A549 (cell line): ENCODE results near the gene DACH1. TPM values are rescaled to one million over a fixed set of nuclear protein-coding genes. Genes with fewer than 3 reads are reported as not detected.

Experiments used
- ATAC-seq, 2 experiments: fragments of 200-7000 bp in 1 of 2; fragments of >200 bp in 1 of 2; cut with Nextera tagmentation in 1 of 2; cut with Tn5 transposase in 1 of 2; 3 replicates each; pipeline versions ENCODE4 v1.8.0 to v1.9.1; 2018 to 2020; ENCODE audit warnings: mild to moderate bottlenecking in 1 of 2, moderate library complexity in 1 of 2
- CTCF ChIA-PET: fragments of 300-600 bp; sonication (Branson Sonifier 250); formaldehyde crosslinking; extraction: SDS; loops from one replicate; lab custom pipeline; 2021; ENCODE audit warnings: antibody characterized with exemption, inconsistent platforms; lab: Yijun Ruan, JAX
- POLR2A ChIA-PET: fragments of 350-600 bp; formaldehyde crosslinking; extraction: SDS; loops from one replicate; lab custom pipeline; 2021; ENCODE audit warnings: antibody characterized with exemption, inconsistent platforms; lab: Yijun Ruan, JAX
- DNase-seq, 2 experiments: peaks; one replicate each; pipeline versions ENCODE4 v3.0.0 to v3.0.0-alpha.2; 2011 to 2016; ENCODE audit warnings: low read depth in 1 of 2, low spot score in 1 of 2
- FAIRE-seq: peaks from 2 replicates; lab custom pipeline; 2011; peaks lifted over from hg19 to GRCh38; lab: Jason Lieb, UNC
- H3K27ac ChIP-seq, 2 experiments: fragments of >200 bp; sonication (Bioruptor Twin); formaldehyde crosslinking; 3 replicates each; pipeline ENCODE4 v1.5.1; 2016 to 2017
- H3K4me1 ChIP-seq: fragments of >200 bp; sonication (Bioruptor Twin); formaldehyde crosslinking; 3 replicates; pipeline ENCODE4 v1.6.1; 2016
- H3K4me2 ChIP-seq: fragments of >200 bp; sonication (Bioruptor Twin); formaldehyde crosslinking; 3 replicates; pipeline ENCODE4 v1.6.1; 2016
- H3K4me3 ChIP-seq: fragments of >200 bp; sonication (Bioruptor Twin); formaldehyde crosslinking; 3 replicates; pipeline ENCODE4 v1.5.1; 2016
- H3K9me3 ChIP-seq: fragments of >200 bp; sonication (Bioruptor Twin); formaldehyde crosslinking; 3 replicates; pipeline ENCODE4 v1.6.1; 2016
- CBX2 ChIP-seq: fragments of 200-600 bp; sonication (generic); IDR thresholded peaks from 2 replicates; pipeline ENCODE4 v1.6.1; 2016; ENCODE audit warnings: low read depth, mild to moderate bottlenecking, borderline replicate concordance
- CBX8 ChIP-seq: fragments of 200-600 bp; sonication (generic); IDR thresholded peaks from 2 replicates; pipeline ENCODE4 v1.6.1; 2016
- CEBPB ChIP-seq, 2 experiments: fragments of >200 bp in 1 of 2; sonication (Bioruptor Twin) in 1 of 2; formaldehyde crosslinking in 1 of 2; IDR thresholded peaks; 2 replicates each; pipeline ENCODE4 v1.6.1; 2012 to 2016
- E2F6 ChIP-seq: IDR thresholded peaks from 2 replicates; pipeline ENCODE4 v1.6.1; 2012; ENCODE audit warnings: low read depth, borderline replicate concordance
- EHMT2 ChIP-seq: fragments of 200-600 bp; sonication (generic); IDR thresholded peaks from 2 replicates; pipeline ENCODE4 v1.6.1; 2016; ENCODE audit warnings: antibody characterized with exemption, low read depth, mild to moderate bottlenecking, moderate library complexity
- GATA3 ChIP-seq: IDR thresholded peaks from 2 replicates; pipeline ENCODE4 v1.6.1; 2012; ENCODE audit warnings: borderline replicate concordance
- HDAC2 ChIP-seq: fragments of 200-600 bp; sonication (generic); IDR thresholded peaks from 2 replicates; pipeline ENCODE4 v1.6.1; 2016
- HEYL ChIP-seq: fragments of 250-450 bp; sonication (Bioruptor Pico); IDR thresholded peaks from 2 replicates; pipeline ENCODE4 v1.8.0; 2021; ENCODE audit warnings: mild to moderate bottlenecking, moderate library complexity
- HOXA7 ChIP-seq: fragments of 250-450 bp; sonication (Bioruptor Pico); IDR thresholded peaks from 2 replicates; pipeline ENCODE4 v1.5.0; 2020; ENCODE audit warnings: mild to moderate bottlenecking, moderate library complexity
- HOXB13 ChIP-seq: fragments of 250-450 bp; sonication (Bioruptor Pico); IDR thresholded peaks from 2 replicates; pipeline ENCODE4 v1.5.0; 2020; ENCODE audit warnings: low read depth, mild to moderate bottlenecking, moderate library complexity
- JUNB ChIP-seq: fragments of >200 bp; sonication (Bioruptor Twin); formaldehyde crosslinking; IDR thresholded peaks from 2 replicates; pipeline ENCODE4 v1.6.1; 2016
- KDM1A ChIP-seq: fragments of 200-600 bp; sonication (generic); IDR thresholded peaks from 2 replicates; pipeline ENCODE4 v1.6.1; 2016; ENCODE audit warnings: low read depth, mild to moderate bottlenecking
- KDM5A ChIP-seq: fragments of 200-600 bp; sonication (generic); IDR thresholded peaks from 2 replicates; pipeline ENCODE4 v1.6.1; 2016; ENCODE audit warnings: antibody characterized with exemption, mild to moderate bottlenecking
- MAX ChIP-seq: IDR thresholded peaks from 2 replicates; pipeline ENCODE4 v1.6.1; 2012
- MAZ ChIP-seq: fragments of 150-350 bp; IDR thresholded peaks from 2 replicates; pipeline ENCODE4 v1.6.1; 2014; ENCODE audit warnings: antibody characterized with exemption, low read depth, low read length, borderline replicate concordance
- MYC ChIP-seq: IDR thresholded peaks from 2 replicates; pipeline ENCODE4 v1.6.1; 2012; ENCODE audit warnings: mild to moderate bottlenecking, inconsistent platforms, low read length, improper control_type of control experiment, borderline replicate concordance
- POLR2AphosphoS2 ChIP-seq: conservative IDR thresholded peaks from 2 replicates; pipeline ENCODE4 v1.6.1; 2012; ENCODE audit warnings: low read length, improper control_type of control experiment, inconsistent platforms
- RARB ChIP-seq: fragments of 250-450 bp; sonication (Bioruptor Pico); IDR thresholded peaks from 2 replicates; pipeline ENCODE4 v1.8.0; 2021; ENCODE audit warnings: mild to moderate bottlenecking, moderate library complexity
- RCOR1 ChIP-seq: fragments of 150-350 bp; IDR thresholded peaks from 2 replicates; pipeline ENCODE4 v1.6.1; 2014; ENCODE audit warnings: antibody characterized with exemption, low read length, low read depth
- REST ChIP-seq: fragments of 200-600 bp; sonication (generic); IDR thresholded peaks from 2 replicates; pipeline ENCODE4 v1.6.1; 2016; ENCODE audit warnings: antibody characterized with exemption, mild to moderate bottlenecking, moderate library complexity
- RNF2 ChIP-seq: fragments of 200-600 bp; sonication (generic); IDR thresholded peaks from 2 replicates; pipeline ENCODE4 v1.6.1; 2016; ENCODE audit warnings: low read depth, mild to moderate bottlenecking, antibody characterized with exemption, moderate library complexity, borderline replicate concordance
- SMC3 ChIP-seq: fragments of >200 bp; sonication (Bioruptor Twin); formaldehyde crosslinking; IDR thresholded peaks from 3 replicates; pipeline ENCODE4 v1.6.1; 2018; ENCODE audit warnings: inconsistent platforms
- SREBF2 ChIP-seq: fragments of 450-650 bp; IDR thresholded peaks from 2 replicates; pipeline ENCODE4 v1.6.1; 2014; ENCODE audit warnings: mild to moderate bottlenecking, moderate library complexity
- TFCP2L1 ChIP-seq: fragments of 250-450 bp; sonication (Bioruptor Pico); IDR thresholded peaks from 2 replicates; pipeline ENCODE4 v1.5.0; 2021; ENCODE audit warnings: mild to moderate bottlenecking
- ZNF302 ChIP-seq: fragments of 250-450 bp; sonication (Bioruptor Pico); IDR thresholded peaks from 2 replicates; pipeline ENCODE4 v1.9.0; 2021; ENCODE audit warnings: inconsistent platforms, mild to moderate bottlenecking, moderate library complexity
- ZSCAN20 ChIP-seq: fragments of 250-450 bp; sonication (Bioruptor Pico); IDR thresholded peaks from 2 replicates; pipeline ENCODE4 v1.8.0; 2022; ENCODE audit warnings: mild to moderate bottlenecking, moderate library complexity
- WGBS: methylation state at CpG from one replicate; pipeline ENCODE4 v1.1.6; 2017; ENCODE audit errors: missing lambda C conversion rate; 5-methylcytosine and 5-hydroxymethylcytosine counted together
- polyA plus RNA-seq, 4 experiments: library from polyadenylated mRNA; depleted of rRNA in 3 of 4; stranded (reverse); fragments of >200 nt; fragmentation: RNase III in 1 of 4; extraction: RNeasy Plus Mini Kit Qiagen cat#74134 plus additional on column Dnase treatment in 1 of 4; gene quantifications; 2 replicates in 3 of 4; 3 replicates in 1 of 4; pipeline ENCODE4 v1.2.3, GENCODE V29; 2011 to 2017
- TF ChIP-seq, protein P1 (sequence below): fragments of 450-650 bp; IDR thresholded peaks from 2 replicates; pipeline ENCODE4 v1.6.1; 2014; ENCODE audit warnings: antibody characterized with exemption
- TF ChIP-seq, protein P2 (sequence below): fragments of 250-450 bp; sonication (Bioruptor Pico); IDR thresholded peaks from 2 replicates; pipeline ENCODE4 v1.5.0; 2021; ENCODE audit warnings: mild to moderate bottlenecking, moderate library complexity, borderline replicate concordance

The DACH1 gene
- polyA plus RNA-seq, 2 of the 4 experiments (the other 2 are of a cell fraction) = not detected

- TF ChIP-seq E2F6 (no peak), HOXA7 (no peak), CEBPB (IDR thresholded peaks at IDR 0.05) (no peak)
These were observed 55.7 kb downstream of the DACH1 start (continued) for GRCh38 chr13:71811344-71811743.

GRCh38 chr13:71808708-71809107, 58.3 kb downstream of the DACH1 start:
- WGBS = 21% methylated on average over 1 of the region's 1 CpG
- POLR2A ChIA-PET = no interaction called here
- TF ChIP-seq SREBF2 (no peak), MYC (no peak), KDM5A (no peak), HDAC2 (no peak), CBX8 (no peak), SMC3 (no peak), CBX2 (no peak), RCOR1 (no peak), GATA3 (no peak), POLR2AphosphoS2 (no peak), MAX (no peak)
- TF ChIP-seq, protein P1, sequence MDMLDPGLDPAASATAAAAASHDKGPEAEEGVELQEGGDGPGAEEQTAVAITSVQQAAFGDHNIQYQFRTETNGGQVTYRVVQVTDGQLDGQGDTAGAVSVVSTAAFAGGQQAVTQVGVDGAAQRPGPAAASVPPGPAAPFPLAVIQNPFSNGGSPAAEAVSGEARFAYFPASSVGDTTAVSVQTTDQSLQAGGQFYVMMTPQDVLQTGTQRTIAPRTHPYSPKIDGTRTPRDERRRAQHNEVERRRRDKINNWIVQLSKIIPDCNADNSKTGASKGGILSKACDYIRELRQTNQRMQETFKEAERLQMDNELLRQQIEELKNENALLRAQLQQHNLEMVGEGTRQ = no peak
- TF ChIP-seq, all 56 proteins: peak for 0
- CTCF ChIA-PET = no interaction called here
- FAIRE-seq = no peak
- Histone ChIP-seq H3K4me1 (no peaks in the 10 kb centered on the region), H3K9me3 (no peaks in the 10 kb centered on the region), H3K4me3 (no peak overlapping the region), H3K4me2 (no peak overlapping the region), H3K27ac (no peak overlapping the region)
- no peak for ATAC-seq
- no peak for DNase-seq

GRCh38 chr13:71806886-71807285, 60.1 kb downstream of the DACH1 start:
- WGBS = 0% methylated on average over 2 of the region's 2 CpGs
- ChIA-PET POLR2A (no interaction called here), CTCF (no interaction called here)
- Histone ChIP-seq H3K4me3 (no peak overlapping the region), H3K4me1 (no peaks in the 10 kb centered on the region), H3K4me2 (no peak overlapping the region), H3K27ac (no peak overlapping the region), H3K9me3 (no peaks in the 10 kb centered on the region)
- FAIRE-seq (no peak), DNase-seq (no peak), ATAC-seq (no peak)
- TF ChIP-seq HOXA7 (no peak), HEYL (CRISPR knock-in tag) (no peak), MAZ (no peak), JUNB (no peak), KDM1A (no peak), HOXB13 (CRISPR knock-in tag) (no peak), RARB (no peak), ZSCAN20 (CRISPR knock-in tag) (no peak), RNF2 (no peak), SREBF2 (no peak), TFCP2L1 (CRISPR knock-in tag) (no peak), REST (no peak), ZNF302 (no peak), CBX2 (no peak), EHMT2 (no peak), POLR2AphosphoS2 (no peak)
- TF ChIP-seq, protein P2, sequence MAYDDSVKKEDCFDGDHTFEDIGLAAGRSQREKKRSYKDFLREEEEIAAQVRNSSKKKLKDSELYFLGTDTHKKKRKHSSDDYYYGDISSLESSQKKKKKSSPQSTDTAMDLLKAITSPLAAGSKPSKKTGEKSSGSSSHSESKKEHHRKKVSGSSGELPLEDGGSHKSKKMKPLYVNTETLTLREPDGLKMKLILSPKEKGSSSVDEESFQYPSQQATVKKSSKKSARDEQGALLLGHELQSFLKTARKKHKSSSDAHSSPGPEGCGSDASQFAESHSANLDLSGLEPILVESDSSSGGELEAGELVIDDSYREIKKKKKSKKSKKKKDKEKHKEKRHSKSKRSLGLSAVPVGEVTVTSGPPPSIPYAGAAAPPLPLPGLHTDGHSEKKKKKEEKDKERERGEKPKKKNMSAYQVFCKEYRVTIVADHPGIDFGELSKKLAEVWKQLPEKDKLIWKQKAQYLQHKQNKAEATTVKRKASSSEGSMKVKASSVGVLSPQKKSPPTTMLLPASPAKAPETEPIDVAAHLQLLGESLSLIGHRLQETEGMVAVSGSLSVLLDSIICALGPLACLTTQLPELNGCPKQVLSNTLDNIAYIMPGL (CRISPR knock-in tag) = no peak
